Measurements from ENCODE around the gene ATF7.
"Not testable (repeated sequence)": the region's sequence is repeated elsewhere in the genome, so short reads cannot be mapped to it uniquely, and the experiment has no call there.

DNA sequence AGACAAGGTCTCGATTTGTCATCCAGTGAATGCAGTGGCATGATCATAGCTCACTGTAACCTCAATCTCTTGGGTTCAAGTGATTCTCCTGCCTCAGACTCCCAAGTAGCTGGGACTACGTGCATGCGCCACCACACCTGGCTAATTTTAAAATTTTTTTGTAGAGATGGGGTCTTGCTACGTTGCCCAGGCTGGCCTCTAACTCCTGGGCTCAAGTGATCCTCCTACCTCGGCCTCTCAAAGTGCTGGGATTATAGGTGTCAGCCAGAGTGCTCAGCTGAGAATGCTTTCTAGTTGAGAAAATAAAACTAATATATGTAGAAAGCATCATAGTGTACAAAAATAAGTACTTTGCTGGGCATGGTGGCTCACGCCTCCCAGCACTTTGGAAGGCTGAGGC is 77.8 kb downstream of the ATF7 start:
- not testable (repeated sequence) for TF ChIP-seq POLR2A, POLR2AphosphoS5 (IDR thresholded peaks at IDR 0.05; ENCODE audit: low read depth, low read length)
